DOHH2 (cell line): ENCODE measurements around the gene PCTP.

ENCODE experiments used
- CTCF ChIP-seq: fragments of 200-600 bp; sonication (generic); IDR thresholded peaks from one replicate; pipeline ENCODE4 v1.5.1; 2014; ENCODE audit warnings: antibody characterized with exemption, mild to moderate bottlenecking, low read depth, low read length; ENCODE audit not compliant: poor library complexity, severe bottlenecking
- EZH2phosphoT487 ChIP-seq: fragments of 200-600 bp; sonication (generic); IDR thresholded peaks from 2 replicates; pipeline ENCODE4 v1.6.1; 2017; ENCODE audit warnings: borderline replicate concordance, mild to moderate bottlenecking, antibody characterized with exemption, low read length, moderate library complexity, mixed read lengths

DNA sequence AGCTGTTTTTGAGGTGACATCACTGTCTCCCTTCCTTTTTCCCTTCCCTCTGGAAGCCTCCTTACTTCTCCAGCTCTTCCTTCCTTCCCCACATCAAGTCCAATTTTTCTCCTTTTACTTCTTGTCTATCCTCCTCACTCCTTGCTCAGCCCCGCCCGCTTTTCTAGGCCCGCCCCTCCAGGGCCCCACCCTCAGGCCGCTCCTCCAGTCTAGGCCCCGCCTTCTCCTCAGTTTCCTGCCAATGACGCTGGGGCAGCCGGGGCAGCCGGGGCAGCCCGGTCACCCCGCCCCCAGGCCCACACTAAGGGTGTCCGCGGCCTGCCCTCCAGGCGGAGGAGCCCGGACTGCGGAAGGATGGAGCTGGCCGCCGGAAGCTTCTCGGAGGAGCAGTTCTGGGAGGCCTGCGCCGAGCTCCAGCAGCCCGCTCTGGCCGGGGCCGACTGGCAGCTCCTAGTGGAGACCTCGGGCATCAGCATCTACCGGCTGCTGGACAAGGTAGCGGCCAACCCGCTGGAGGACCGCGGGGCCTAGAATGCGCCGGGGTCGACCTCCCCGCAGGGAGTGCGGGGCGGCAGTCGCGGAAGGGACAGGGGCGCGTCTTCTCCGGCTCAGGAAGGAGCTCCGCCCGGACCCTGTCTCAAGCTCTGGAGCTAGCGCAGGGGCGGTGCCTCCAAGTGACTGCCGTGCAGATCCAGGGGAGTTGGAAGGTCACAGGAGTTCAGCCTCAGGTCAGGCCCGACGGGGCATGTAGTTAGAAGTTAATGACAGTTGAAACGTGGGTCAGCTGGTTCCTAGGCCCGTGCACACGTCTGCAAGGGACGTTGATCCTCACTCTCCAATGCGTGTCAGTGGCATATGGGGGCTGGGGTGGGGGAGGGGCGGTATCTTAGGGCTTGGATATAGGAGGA, at the start of gene PCTP:
- peak; percentile 44 for TF ChIP-seq CTCF
- TF ChIP-seq EZH2phosphoT487, result no peak
